ENCODE data around the gene NUDT15. TPM values are rescaled to one million over a fixed set of nuclear protein-coding genes. Genes with fewer than 3 reads are reported as not detected.

NUDT15 gene
- total and polyA plus RNA-seq, 4 donors: 8.6 to 15.4 (median 10.9) TPM

GRCh38 chr13:48014359-48014758, 23.2 kb upstream of the NUDT15 start:
- no peaks in the 10 kb centered on the region for H3K4me1 ChIP-seq (ENCODE audit: control insufficient read depth in 5 of 5, insufficient read depth in 5 of 5, low read length in 5 of 5)
- peaks cover 0 to 6% (median 0%) of the 10 kb centered on the region in 4 donors for H3K36me3 ChIP-seq (ENCODE audit: control insufficient read depth in 4 of 4, insufficient read depth in 4 of 4, low read length in 4 of 4)
- H3K27ac ChIP-seq (ENCODE audit: low read depth in 1 of 2, low read length in 1 of 2): no peak overlapping the region
- 77 to 100% methylated on average over 2 of the region's 2 CpGs for WGBS, 2 donors
- ATAC-seq (ENCODE audit: insufficient read depth, low FRiP score) (no peak), DNase-seq (no peak)
- H3K9me3 ChIP-seq (ENCODE audit: control insufficient read depth in 4 of 4, insufficient read depth in 3 of 4, low read length in 3 of 4): no peaks in the 10 kb centered on the region
- H3K4me3 ChIP-seq: no peak overlapping the region
- TF ChIP-seq CTCF (IDR thresholded peaks at IDR 0.05; ENCODE audit: control extremely low read depth, extremely low read depth): no peak
- H3K27me3 ChIP-seq (ENCODE audit: control insufficient read depth in 3 of 3, insufficient read depth in 3 of 3, low read length in 2 of 3): no peaks in the 10 kb centered on the region
- H3K9ac ChIP-seq (ENCODE audit: insufficient read depth in 1 of 2, low read length in 2 of 2): no peak overlapping the region

DNA sequence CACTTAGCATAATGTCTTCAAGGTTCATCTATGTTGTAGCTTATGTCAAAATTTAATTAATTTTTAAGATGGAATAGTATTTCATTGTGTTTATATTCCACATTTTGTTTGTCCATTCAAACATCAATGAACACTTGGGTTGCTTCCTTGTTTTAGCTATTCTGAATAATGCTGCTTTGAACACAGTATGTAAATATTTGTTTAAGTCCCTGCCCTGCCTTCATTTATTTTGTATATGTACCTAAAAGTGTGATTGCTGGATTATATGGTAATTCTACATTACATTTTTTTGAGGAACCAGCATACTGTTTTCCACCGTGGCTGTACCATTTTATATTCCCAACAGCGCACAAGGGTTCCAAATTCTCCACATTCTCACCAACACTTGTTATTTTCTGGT, 18.9 kb upstream of the NUDT15 start:
- Histone ChIP-seq H3K4me1 (ENCODE audit: control insufficient read depth in 5 of 5, insufficient read depth in 5 of 5, low read length in 5 of 5) (no peaks in the 10 kb centered on the region), H3K36me3 (ENCODE audit: control insufficient read depth in 4 of 4, insufficient read depth in 4 of 4, low read length in 4 of 4) (no peaks in the 10 kb centered on the region), H3K9ac (ENCODE audit: insufficient read depth in 1 of 2, low read length in 2 of 2) (no peak overlapping the region), H3K9me3 (ENCODE audit: control insufficient read depth in 4 of 4, insufficient read depth in 3 of 4, low read length in 3 of 4) (no peaks in the 10 kb centered on the region), H3K27ac (ENCODE audit: low read depth in 1 of 2, low read length in 1 of 2) (no peak overlapping the region), H3K4me3 (no peak overlapping the region), H3K27me3 (ENCODE audit: control insufficient read depth in 3 of 3, insufficient read depth in 3 of 3, low read length in 2 of 3) (no peaks in the 10 kb centered on the region)
- DNase-seq (no peak), ATAC-seq (ENCODE audit: insufficient read depth, low FRiP score) (no peak)
- 95 to 100% methylated on average over 2 of the region's 2 CpGs for WGBS, 2 donors
- no peak for TF ChIP-seq CTCF (IDR thresholded peaks at IDR 0.05; ENCODE audit: control extremely low read depth, extremely low read depth)

- Histone ChIP-seq H3K27ac (ENCODE audit: low read depth in 1 of 2, low read length in 1 of 2) (no peak overlapping the region), H3K27me3 (ENCODE audit: control insufficient read depth in 3 of 3, insufficient read depth in 3 of 3, low read length in 2 of 3) (no peaks in the 10 kb centered on the region), H3K9ac (ENCODE audit: insufficient read depth in 1 of 2, low read length in 2 of 2) (no peak overlapping the region), H3K4me3 (no peak overlapping the region), H3K9me3 (ENCODE audit: control insufficient read depth in 4 of 4, insufficient read depth in 3 of 4, low read length in 3 of 4) (no peaks in the 10 kb centered on the region), H3K4me1 (ENCODE audit: control insufficient read depth in 5 of 5, insufficient read depth in 5 of 5, low read length in 5 of 5) (no peaks in the 10 kb centered on the region), H3K36me3 (ENCODE audit: control insufficient read depth in 4 of 4, insufficient read depth in 4 of 4, low read length in 4 of 4) (no peaks in the 10 kb centered on the region)
- no peak for ATAC-seq (ENCODE audit: insufficient read depth, low FRiP score)
- DNase-seq: no peak
- 0 to 100% methylated on average over 1 of the region's 1 CpG for WGBS, 2 donors
- no peak for TF ChIP-seq CTCF (IDR thresholded peaks at IDR 0.05; ENCODE audit: control extremely low read depth, extremely low read depth)
These were observed 17.7 kb upstream of the NUDT15 start for GRCh38 chr13:48019796-48020195.

DNA sequence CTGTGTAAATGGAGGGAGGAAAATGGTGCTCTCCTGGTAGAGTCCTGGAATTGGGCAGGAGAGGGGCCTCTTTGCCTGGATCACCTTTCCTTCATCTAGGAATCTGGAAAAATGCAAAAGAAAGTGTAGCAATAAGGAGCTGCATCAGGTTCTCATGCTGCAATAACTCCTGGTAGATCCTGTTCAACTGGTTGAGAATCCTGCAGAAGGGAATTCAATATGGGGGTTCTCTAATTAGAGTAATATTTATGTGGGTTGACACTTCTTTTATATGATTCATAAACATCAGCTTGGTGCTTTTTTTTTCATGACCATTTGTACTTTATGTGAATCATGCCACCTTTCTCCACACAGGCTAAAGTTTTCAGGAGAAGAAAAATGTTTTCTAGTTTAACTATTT, 9.5 kb upstream of the NUDT15 start:
- DNase-seq (no peak), ATAC-seq (ENCODE audit: insufficient read depth, low FRiP score) (no peak)
- Histone ChIP-seq H3K9ac (ENCODE audit: insufficient read depth in 1 of 2, low read length in 2 of 2) (no peak overlapping the region), H3K9me3 (ENCODE audit: control insufficient read depth in 4 of 4, insufficient read depth in 3 of 4, low read length in 3 of 4) (peaks cover 0 to 11% (median 0%) of the 10 kb centered on the region in 4 donors), H3K27ac (ENCODE audit: low read depth in 1 of 2, low read length in 1 of 2) (no peak overlapping the region), H3K4me3 (no peak overlapping the region), H3K27me3 (ENCODE audit: control insufficient read depth in 3 of 3, insufficient read depth in 3 of 3, low read length in 2 of 3) (no peaks in the 10 kb centered on the region), H3K36me3 (ENCODE audit: control insufficient read depth in 4 of 4, insufficient read depth in 4 of 4, low read length in 4 of 4) (peaks cover 0 to 5% (median 1%) of the 10 kb centered on the region in 4 donors), H3K4me1 (ENCODE audit: control insufficient read depth in 5 of 5, insufficient read depth in 5 of 5, low read length in 5 of 5) (no peaks in the 10 kb centered on the region)
- no peak for TF ChIP-seq CTCF (IDR thresholded peaks at IDR 0.05; ENCODE audit: control extremely low read depth, extremely low read depth)
